K562 (cell line): ENCODE results near the gene LMO7. TPM values are rescaled to one million over a fixed set of nuclear protein-coding genes. Genes with fewer than 3 reads are reported as not detected.

Experiments used
- ATAC-seq: fragments of 200-7000 bp; cut with Tn5 transposase; 3 replicates; pipeline ENCODE4 v1.9.1; 2020; ENCODE audit warnings: moderate library complexity
- BruUV-seq: library from RNA; stranded (reverse); fragments of 400-500 nt; replicated peaks from 2 replicates; lab custom pipeline; 2021; lab: Mats Ljungman, UMichigan
- CTCF ChIA-PET: fragments of 300-600 bp; formaldehyde crosslinking; extraction: SDS; loops from one replicate; lab custom pipeline; 2021; ENCODE audit warnings: low intra/inter-chr PET ratio; lab: Yijun Ruan, JAX
- POLR2A ChIA-PET: fragments of 300-600, 350-650 bp; sonication (Branson Sonifier 250); formaldehyde crosslinking; extraction: SDS; loops from one replicate; lab custom pipeline; 2021; ENCODE audit warnings: antibody characterized with exemption, inconsistent platforms; lab: Yijun Ruan, JAX
- DNase-seq, 4 experiments: peaks; one replicate each; pipeline versions ENCODE4 v3.0.0 to v3.0.0-alpha.2; 2011 to 2018; ENCODE audit warnings: low spot score in 3 of 4, mixed read lengths in 3 of 4; ENCODE audit errors: extremely low read depth in 1 of 4
- FAIRE-seq: peaks from 2 replicates; lab custom pipeline; 2011; peaks lifted over from hg19 to GRCh38; lab: Jason Lieb, UNC
- H2AFZ ChIP-seq: 2 replicates; pipeline ENCODE4 v1.6.0; 2011; ENCODE audit warnings: low read depth, low read length, control low read depth, inconsistent platforms
- H3K27ac ChIP-seq: fragments of 200-600 bp; 3 replicates; pipeline ENCODE4 v1.8.0; 2011; ENCODE audit warnings: low read depth, mild to moderate bottlenecking, control low read depth, inconsistent platforms, low read length, moderate library complexity, mixed read lengths; ENCODE audit errors: extremely low read depth
- H3K27me3 ChIP-seq, 2 experiments: fragments of 300-600 bp in 1 of 2; 2 replicates in 1 of 2; 3 replicates in 1 of 2; pipeline versions ENCODE4 v1.6.0 to v1.8.0; 2011; ENCODE audit warnings: inconsistent platforms in 2 of 2, low read length in 2 of 2, mild to moderate bottlenecking in 1 of 2, mixed read lengths in 1 of 2, moderate library complexity in 1 of 2; ENCODE audit not compliant: control insufficient read depth in 2 of 2, insufficient read depth in 2 of 2
- H3K36me3 ChIP-seq: fragments of 300-600 bp; 3 replicates; pipeline ENCODE4 v1.8.0; 2011; ENCODE audit warnings: mild to moderate bottlenecking, low read length, inconsistent platforms; ENCODE audit not compliant: control insufficient read depth, insufficient read depth
- H3K4me1 ChIP-seq, 2 experiments: fragments of 200-600 bp in 1 of 2; replicated peaks in 1 of 2; 2 replicates in 1 of 2; 3 replicates in 1 of 2; pipeline versions ENCODE4 v1.5.1 to v1.8.0; 2011; ENCODE audit warnings: inconsistent platforms in 2 of 2, low read length in 2 of 2, mild to moderate bottlenecking in 1 of 2, mixed read lengths in 1 of 2, moderate library complexity in 1 of 2; ENCODE audit not compliant: control insufficient read depth in 2 of 2, insufficient read depth in 2 of 2
- H3K4me2 ChIP-seq: 2 replicates; pipeline ENCODE4 v1.6.1; 2011; ENCODE audit warnings: low read length, control low read depth, inconsistent platforms, mixed read lengths; ENCODE audit not compliant: insufficient read depth
- H3K4me3 ChIP-seq: fragments of 200-600 bp; sonication (generic), shearing (Covaris generic); 2 replicates; pipeline ENCODE4 v1.5.1; 2016; ENCODE audit warnings: control low read depth, inconsistent platforms
- H3K79me2 ChIP-seq: fragments of 200-600 bp; 3 replicates; pipeline ENCODE4 v1.8.0; 2011; ENCODE audit warnings: low read length, inconsistent platforms; ENCODE audit not compliant: control insufficient read depth, insufficient read depth
- H3K9ac ChIP-seq, 2 experiments: 2 replicates each; pipeline versions ENCODE4 v1.6.0 to v1.6.1; 2011; ENCODE audit warnings: low read depth in 2 of 2, low read length in 2 of 2, control low read depth in 1 of 2, inconsistent platforms in 1 of 2, mild to moderate bottlenecking in 1 of 2, mixed read lengths in 1 of 2; ENCODE audit not compliant: insufficient read depth in 1 of 2
- H3K9me1 ChIP-seq: one replicate; pipeline ENCODE4 v1.6.0; 2011; ENCODE audit warnings: inconsistent platforms, mild to moderate bottlenecking, low read length, moderate library complexity; ENCODE audit not compliant: control insufficient read depth, insufficient read depth
- H3K9me3 ChIP-seq: replicated peaks from 2 replicates; pipeline ENCODE4 v1.5.1; 2011; ENCODE audit warnings: low read depth, low read length, inconsistent platforms; ENCODE audit not compliant: control insufficient read depth, insufficient read depth
- H4K20me1 ChIP-seq: replicated peaks from 2 replicates; pipeline ENCODE4 v1.6.1; 2011; ENCODE audit warnings: low read length, inconsistent platforms, mixed read lengths; ENCODE audit not compliant: control insufficient read depth, insufficient read depth
- CEBPB ChIP-seq: fragments of 450-650 bp; IDR thresholded peaks from 2 replicates; pipeline ENCODE4 v1.6.1; 2016; ENCODE audit warnings: missing genetic modification characterization, missing compliant biosample characterization
- FOXK2 ChIP-seq, 2 experiments: fragments of 450-650 bp; IDR thresholded peaks in 1 of 2; conservative IDR thresholded peaks in 1 of 2; 2 replicates each; pipeline ENCODE4 v1.6.1; 2016; ENCODE audit warnings: low read depth in 2 of 2, mild to moderate bottlenecking in 1 of 2
- ILK ChIP-seq: fragments of 450-650 bp; IDR thresholded peaks from 2 replicates; pipeline ENCODE4 v1.6.1; 2016; ENCODE audit warnings: missing genetic modification characterization, low read depth, mild to moderate bottlenecking, missing compliant biosample characterization, moderate library complexity, borderline replicate concordance
- KHSRP ChIP-seq: fragments of 450-650 bp; IDR thresholded peaks from 2 replicates; pipeline ENCODE4 v1.6.1; 2017
- ZKSCAN8 ChIP-seq: fragments of 200-800 bp; sonication (Bioruptor generic); IDR thresholded peaks from 2 replicates; pipeline ENCODE4 v1.6.1; 2016; ENCODE audit warnings: missing genetic modification characterization, missing compliant biosample characterization
- ZNF76 ChIP-seq: fragments of 250-450 bp; sonication (Bioruptor Pico); IDR thresholded peaks from 2 replicates; pipeline ENCODE4 v1.4.0; 2020; ENCODE audit warnings: mild to moderate bottlenecking, moderate library complexity, borderline replicate concordance
- WGBS: fragments of 100-300 bp; shearing (Covaris generic); methylation state at CpG from one replicate; pipeline ENCODE4 v1.1.6; 2016; ENCODE audit warnings: low coverage, mixed read lengths; ENCODE audit not compliant: insufficient coverage; ENCODE audit errors: missing lambda C conversion rate; 5-methylcytosine and 5-hydroxymethylcytosine counted together
- in situ Hi-C: fragments of 300-500 bp; cut with MboI; formaldehyde crosslinking; loops from 4 replicates; pipeline ENCODE4 v1.15.0; 2018; ENCODE audit warnings: inconsistent platforms, mixed read lengths
- intact Hi-C: fragments of 100-400 bp; cut with micrococcal nuclease; formaldehyde crosslinking; loops from 2 replicates; pipeline ENCODE4 v1.14.2; 2022
- polyA plus RNA-seq, 8 experiments: library from polyadenylated mRNA; depleted of rRNA in 4 of 8; stranded (reverse) in 5 of 8; unstranded in 3 of 8; fragments of >200 nt; fragmentation: Nextera tagmentation in 2 of 8; fragmentation: Illumina TruSeq in 1 of 8; extraction: Ambion mirVana in 2 of 8; extraction: Trizol in 1 of 8; gene quantifications; 2 replicates each; pipeline versions ENCODE4 v1.2.1 to v1.2.3, GENCODE V29; 2011 to 2014; ENCODE audit warnings: inconsistent platforms in 1 of 8, missing spikeins in 1 of 8
- total RNA-seq, 7 experiments: library from RNA; depleted of rRNA in 6 of 7; stranded (reverse); fragments of >200 nt in 6 of 7; fragmentation: Illumina TruSeq in 2 of 7; extraction: Trizol in 2 of 7; gene quantifications; 2 replicates each; pipeline versions ENCODE4 v1.2.1 to v1.2.3, GENCODE V29; 2011 to 2021; ENCODE audit warnings: low replicate concordance in 1 of 7

The LMO7 gene
- total and polyA plus RNA-seq, 9 of the 15 experiments (the other 6 are each of a cell fraction or from before 2014, with no cell fraction given), result 0.42 to 4.3 (median 1.7) TPM

GRCh38 chr13:75762076-75762937 is 126.2 kb downstream of the LMO7 start:
- no peaks in the 10 kb centered on the region for H3K9me3 ChIP-seq
- intact Hi-C loops (no loop called here), in situ Hi-C loops (no loop called here)
- FAIRE-seq (no peak), ATAC-seq (no peak), DNase-seq (no peak)
- no peak overlapping the region for H3K4me2 ChIP-seq
- no peak overlapping the region for H2AFZ ChIP-seq
- H3K4me3 ChIP-seq, result no peak overlapping the region
- H3K36me3 ChIP-seq, result no peaks in the 10 kb centered on the region
- WGBS, result 3% methylated on average over 7 of the region's 7 CpGs
- no peaks in the 10 kb centered on the region for H3K27me3 ChIP-seq
- H3K79me2 ChIP-seq, result no peaks in the 10 kb centered on the region
- ChIA-PET POLR2A (no interaction called here), CTCF (no interaction called here)
- H3K4me1 ChIP-seq, result no peaks in the 10 kb centered on the region
- H3K27ac ChIP-seq, result no peak overlapping the region
- no peaks in the 10 kb centered on the region for H4K20me1 ChIP-seq
- no peaks in the 10 kb centered on the region for H3K9me1 ChIP-seq
- H3K9ac ChIP-seq, result no peak overlapping the region
- BruUV-seq, result no TSS peak
- TF ChIP-seq ZNF76 (CRISPR knock-in tag) (no peak), ILK (tag) (no peak), FOXK2 (conservative IDR thresholded peaks at IDR 0.05 in 1 of 2, IDR thresholded peaks at IDR 0.05 in 1 of 2; ENCODE audit: low read depth in 2 of 2) (no peak), ZKSCAN8 (no peak), KHSRP (no peak), CEBPB (tag) (no peak)
